Islet of Langerhans (tissue), 1 donor: ENCODE data around the gene GREM1.

ENCODE experiments used
- FAIRE-seq: peaks from one replicate; lab custom pipeline; 2011; peaks lifted over from hg19 to GRCh38; lab: Jason Lieb, UNC

The GREM1 gene

DNA sequence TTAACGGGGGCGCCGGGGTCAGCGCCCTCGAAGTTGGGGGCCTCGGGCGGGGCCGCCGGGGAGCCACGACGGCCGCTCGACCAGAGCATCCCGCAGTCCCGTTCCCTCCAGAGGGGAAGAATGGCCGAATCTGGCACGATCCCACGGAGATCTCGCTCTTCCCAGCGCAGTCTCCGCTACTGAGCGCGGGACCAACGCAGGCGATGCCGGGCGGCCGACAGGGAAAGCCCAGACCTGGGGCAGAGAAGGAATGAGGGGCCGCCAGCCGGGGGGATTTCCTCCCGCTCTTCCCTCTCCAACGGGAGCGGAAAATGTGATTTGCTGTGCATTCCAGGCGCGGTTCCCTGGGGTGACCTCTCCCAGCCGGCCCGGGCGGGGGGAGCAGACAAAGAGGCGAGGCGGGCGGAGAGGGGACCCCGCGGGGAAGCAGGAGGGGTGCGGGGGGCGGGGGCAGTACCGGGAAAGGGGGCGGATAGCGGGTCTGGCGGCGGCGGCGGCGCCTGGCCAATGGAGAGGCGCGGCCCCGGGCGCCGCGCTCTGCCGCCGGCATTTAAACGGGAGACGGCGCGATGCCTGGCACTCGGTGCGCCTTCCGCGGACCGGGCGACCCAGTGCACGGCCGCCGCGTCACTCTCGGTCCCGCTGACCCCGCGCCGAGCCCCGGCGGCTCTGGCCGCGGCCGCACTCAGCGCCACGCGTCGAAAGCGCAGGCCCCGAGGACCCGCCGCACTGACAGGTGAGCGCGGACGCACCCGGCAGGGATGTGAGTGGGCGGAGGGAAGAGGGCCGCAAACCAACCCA is at the start of gene GREM1:
Gene GREM1, plus strand, starts transcription at position 579 of the 801 bp plus-strand sequence. CDS start 12,687 bp downstream, outside the sequence.
- no peak for FAIRE-seq

GRCh38 chr15:32668942-32669341 is 48.9 kb upstream of the GREM1 start:
- FAIRE-seq: no peak

DNA sequence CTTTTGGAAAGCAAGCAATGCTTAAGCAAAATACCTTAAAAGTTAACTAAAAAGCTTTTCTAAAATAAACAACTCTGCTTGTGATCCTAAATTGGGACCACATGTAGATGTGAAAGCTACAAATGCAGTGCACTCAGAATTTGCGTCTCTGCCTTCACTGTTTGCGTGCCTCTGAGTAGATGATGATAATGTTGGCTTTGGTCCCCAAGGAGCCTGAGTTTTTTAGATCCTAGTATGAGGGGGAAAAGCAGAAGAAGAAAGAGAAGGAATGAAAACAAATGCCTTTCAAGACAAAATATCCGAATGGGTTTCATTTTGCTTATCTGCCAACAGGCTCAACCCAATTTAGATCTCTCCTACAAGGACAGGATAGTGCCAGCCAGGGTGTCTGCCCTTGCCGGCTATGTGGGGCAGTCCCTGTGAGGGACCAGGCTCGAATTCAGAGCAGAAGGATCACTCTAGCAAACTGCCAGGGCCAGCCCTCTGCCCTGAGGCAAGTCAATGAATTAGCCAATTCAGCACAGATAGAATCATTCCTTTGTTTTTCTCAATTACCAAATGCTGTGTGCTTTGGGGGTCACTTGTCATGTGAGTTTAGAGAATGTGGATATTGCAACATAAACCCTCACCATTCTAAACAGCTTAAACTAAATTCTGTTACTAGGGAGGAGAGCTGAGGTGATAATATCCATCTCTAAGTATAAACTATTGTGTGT is 47.8 kb upstream of the GREM1 start:
- no peak for FAIRE-seq

DNA sequence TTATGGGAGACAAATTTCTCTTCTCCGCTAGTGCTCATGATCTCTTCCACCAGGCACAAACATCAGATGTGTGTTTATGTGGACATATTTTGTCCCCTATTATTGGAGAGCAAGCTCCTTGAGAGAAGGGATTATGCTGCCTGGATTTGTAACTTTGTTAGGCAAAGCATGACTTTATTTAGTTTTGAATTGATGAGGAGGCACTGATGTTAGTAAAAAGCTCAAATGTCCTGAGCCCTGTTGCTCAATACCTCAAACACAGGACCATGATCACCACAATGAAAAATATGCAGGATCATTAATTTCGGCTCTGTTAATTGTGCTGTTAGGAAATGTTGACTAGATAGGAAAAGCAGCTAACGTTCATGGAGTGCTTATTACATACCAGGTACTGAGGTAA is 47.2 kb upstream of the GREM1 start:
- peak; percentile 65 for FAIRE-seq

DNA sequence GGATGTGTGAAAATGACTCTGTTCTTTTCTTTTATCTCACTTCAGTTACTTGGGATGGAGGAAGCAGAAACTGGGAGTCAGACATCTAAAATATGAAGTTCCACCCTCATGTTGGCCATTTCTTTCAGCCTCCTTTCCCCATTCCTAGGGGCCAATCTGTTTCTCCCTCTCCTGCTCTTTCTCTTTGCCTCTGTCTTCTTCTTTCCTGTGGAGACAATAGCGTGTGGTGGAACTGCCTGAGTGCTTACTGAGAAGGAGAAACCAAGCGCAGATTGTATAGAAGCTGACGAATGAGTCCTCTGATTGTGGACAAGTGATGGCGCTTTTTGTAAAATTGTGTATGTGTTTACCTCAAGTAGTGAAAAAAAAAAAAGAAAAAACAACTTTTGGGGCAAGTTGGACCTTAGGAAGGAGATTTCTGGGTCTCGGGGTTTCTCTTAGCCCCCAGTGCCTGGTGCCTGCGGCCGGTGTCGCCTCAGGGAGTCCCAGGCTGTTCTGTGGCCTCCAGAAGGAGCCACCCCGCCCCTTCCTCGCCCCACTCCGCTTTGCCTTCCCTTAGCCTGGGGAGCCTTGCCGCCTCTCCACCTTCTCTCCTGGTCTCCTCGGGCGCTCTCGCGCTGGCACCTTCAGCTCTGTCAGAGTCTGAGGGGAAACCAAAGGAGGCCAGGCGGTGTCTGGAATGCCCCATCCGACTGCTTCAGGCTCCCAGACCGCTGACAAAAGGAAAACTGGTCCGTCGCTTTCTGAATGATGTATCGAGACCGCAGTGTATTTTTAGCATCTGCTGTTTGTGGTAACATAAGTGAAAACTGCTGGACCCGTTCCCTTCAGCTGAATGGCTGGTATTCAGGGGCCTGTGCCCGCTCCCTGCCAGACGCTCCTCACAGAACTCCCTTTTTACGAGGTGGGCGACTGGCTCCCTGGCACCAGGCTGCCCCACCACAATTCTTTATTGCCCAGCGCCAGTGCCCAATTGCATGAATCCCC is 46.2 kb upstream of the GREM1 start:
- no peak for FAIRE-seq

- no peak for FAIRE-seq
Observed at GRCh38 chr15:32674681-32675080, 43.1 kb upstream of the GREM1 start.

GRCh38 chr15:32675466-32675865 is 42.3 kb upstream of the GREM1 start:
- no peak for FAIRE-seq

GRCh38 chr15:32676169-32676568 is 41.6 kb upstream of the GREM1 start:
- FAIRE-seq: no peak

- FAIRE-seq: no peak
Observed at GRCh38 chr15:32677238-32677750, 40.5 kb upstream of the GREM1 start.

DNA sequence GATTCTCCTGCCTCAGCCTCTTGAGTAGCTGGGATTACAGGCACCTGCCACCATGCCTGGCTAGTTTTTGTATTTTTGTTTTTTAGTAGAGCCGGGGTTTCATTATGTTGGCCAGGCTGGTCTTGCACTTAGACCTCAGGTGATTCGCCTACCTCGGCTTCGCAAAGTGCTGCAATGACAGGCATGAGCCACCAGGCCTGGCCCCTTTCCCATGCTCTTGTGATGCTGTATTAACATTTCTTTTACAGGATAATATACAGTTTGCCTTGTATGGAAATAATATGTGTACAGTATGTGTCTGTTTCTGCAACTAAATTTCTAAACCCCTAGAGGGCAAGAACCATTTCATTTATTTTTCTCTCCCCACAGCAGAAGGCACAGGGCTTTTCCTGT is 38.5 kb upstream of the GREM1 start:
- no peak for FAIRE-seq

DNA sequence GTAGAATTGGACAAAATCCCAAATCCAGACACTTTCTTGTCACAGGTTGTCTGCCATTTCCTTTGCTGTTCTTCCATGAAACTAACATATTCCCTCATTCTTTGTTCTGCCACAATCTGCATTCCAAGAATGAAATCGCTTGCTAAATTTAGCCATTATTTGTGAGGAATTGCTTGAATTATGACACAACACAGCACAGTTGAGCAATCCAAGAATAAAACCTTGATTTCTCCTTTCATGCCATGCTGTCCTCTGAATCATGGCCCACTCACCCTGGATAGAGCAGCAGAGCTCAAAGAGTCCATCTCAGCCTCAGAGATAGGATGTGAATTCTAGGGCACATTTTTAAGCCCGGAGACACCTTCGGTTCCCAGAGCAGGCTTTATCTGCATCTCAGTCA is 35.2 kb upstream of the GREM1 start:
- no peak for FAIRE-seq

GRCh38 chr15:32682977-32683630 is 34.7 kb upstream of the GREM1 start:
- no peak for FAIRE-seq

GRCh38 chr15:32683906-32684584 is 33.8 kb upstream of the GREM1 start:
- FAIRE-seq: no peak

DNA sequence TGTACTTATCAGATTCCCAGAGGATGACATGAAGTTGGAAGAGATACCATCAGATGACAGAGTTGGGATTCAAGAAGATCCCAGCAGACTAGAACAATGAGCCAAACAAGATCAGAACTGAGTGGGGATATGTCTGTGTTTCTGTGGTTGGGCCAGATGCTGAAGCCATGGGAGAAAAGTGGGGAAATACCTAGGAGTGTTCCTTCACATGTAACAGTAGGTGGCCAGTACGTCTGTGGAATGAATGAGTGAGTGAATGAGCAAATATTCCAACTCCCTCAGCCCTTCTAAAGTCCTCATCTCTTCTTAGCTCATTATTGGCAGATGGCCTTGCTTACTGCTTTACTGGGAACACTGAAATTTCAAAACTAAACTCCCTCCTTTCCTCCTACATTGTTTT is 32.2 kb upstream of the GREM1 start:
- FAIRE-seq: no peak

DNA sequence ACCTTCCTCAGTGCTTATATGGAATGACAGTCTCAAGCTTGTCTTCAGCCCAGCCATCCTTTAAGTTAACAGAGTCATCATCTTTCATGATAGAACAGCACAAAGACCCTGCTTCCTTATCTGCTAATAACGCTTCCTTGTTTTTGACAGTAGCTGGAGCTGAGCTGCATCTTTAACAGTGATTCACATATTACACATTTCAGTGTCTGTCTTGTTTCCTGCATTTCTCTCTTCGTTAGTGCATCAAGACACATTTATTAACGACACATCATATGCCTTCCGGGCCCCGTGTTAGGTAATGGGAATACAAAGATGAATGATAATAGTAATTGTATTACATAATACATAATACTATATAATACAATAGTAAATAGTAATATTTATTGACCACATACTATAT is 30.2 kb upstream of the GREM1 start:
- FAIRE-seq: no peak

GRCh38 chr15:32688151-32688639 is 29.6 kb upstream of the GREM1 start:
- no peak for FAIRE-seq

DNA sequence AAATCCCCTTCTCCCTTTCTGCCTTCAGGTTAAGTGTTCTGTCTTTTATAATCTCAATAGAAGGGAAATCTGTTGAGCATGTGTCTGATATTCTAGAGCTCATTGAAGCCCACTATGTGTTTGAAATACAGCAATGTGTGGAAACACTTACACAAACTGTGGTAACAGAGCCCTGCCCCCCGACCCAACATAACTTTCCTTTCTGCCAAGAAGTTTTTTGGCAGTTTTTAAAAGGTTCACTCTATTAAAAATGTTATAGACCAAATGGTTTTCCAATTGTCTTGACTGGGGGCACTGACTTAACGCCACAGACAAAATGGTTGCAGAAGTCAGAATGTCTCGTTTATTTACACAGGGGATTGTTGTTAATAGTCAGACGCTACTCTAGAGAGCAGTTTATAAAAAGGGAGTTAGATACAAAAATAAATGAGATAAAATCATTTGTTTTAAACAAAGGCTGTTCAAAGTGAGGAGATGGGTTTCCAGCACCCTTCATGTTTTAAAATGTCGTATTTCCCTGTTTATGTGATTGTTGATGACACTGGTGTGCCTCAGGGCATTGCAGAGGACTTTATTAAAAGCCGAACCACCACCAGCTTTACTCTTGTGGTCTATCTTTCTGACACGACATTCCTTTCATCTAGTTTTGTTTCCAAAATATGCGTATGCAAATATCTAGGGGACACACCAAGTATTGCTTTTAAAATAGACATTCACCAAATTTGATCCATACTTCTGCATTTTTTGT is 26.7 kb upstream of the GREM1 start:
- no peak for FAIRE-seq

DNA sequence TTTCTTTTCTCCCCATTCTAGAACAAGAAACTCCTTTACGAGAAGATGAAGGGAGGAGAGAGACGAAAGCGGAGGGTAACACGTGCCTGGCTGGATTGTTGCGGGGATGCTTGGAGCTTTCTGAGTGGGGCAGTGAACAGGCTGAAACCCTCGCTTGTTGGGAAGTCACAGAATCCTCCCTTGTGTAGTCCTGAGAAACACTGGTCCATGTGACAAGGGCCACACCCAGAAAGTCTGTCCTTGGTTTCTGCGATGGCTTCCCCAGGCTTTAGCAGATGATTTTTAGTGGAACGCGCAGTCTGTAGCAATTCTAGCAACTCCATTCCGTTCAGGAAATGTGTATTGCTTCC is 26.1 kb upstream of the GREM1 start:
- no peak for FAIRE-seq

DNA sequence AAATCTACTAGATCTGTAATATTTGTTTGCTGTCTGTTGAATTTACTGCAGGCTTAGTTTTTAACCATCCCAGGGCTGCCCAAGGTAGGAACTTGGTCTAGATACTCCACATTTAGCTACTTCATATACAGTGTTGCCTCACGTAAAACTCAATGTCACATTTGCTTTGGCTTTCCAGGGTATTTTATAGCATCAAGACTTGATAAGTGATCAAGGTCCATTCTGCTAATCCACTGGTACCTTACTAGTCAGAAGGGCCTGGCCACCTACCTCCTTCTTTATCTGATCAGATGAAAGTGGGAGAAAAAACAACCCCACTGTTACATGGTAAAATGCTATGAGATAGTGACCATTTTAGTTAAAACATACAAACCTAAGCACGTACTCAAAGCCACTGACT is 25.5 kb upstream of the GREM1 start:
- no peak for FAIRE-seq

- no peak for FAIRE-seq
Observed at GRCh38 chr15:32694222-32694983, 23.4 kb upstream of the GREM1 start.
